ENCODE results near the gene BMP10.
"Not testable (repeated sequence)": the region's sequence is repeated elsewhere in the genome, so short reads cannot be mapped to it uniquely, and the experiment has no call there.

BMP10 gene

DNA sequence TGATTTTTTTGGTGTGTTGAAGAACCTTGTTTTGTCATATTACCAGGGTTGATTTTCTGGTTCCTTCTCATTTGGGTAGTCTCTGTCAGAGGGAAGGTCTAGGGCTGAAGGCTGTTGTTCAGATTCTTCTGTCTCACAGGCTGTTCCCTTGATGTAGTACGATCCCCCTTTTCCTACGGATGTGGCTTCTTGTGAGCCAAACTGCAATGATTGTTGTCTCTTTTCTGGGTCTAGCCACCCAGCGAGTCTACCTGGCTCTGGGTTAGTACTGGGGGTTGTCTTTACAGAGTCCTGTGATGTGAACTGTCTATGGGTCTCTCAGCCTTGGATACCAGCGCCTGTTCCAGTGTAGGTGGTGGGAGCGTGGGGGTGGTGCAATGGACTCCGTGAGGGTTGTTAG lies 24.8 kb upstream of the BMP10 start:
- DNase-seq (ENCODE audit: low read depth, low spot score), result not testable (repeated sequence)

- DNase-seq (ENCODE audit: low read depth, low spot score), result no peak
Measured at GRCh38 chr2:68889500-68889899, 18.3 kb upstream of the BMP10 start.

DNA sequence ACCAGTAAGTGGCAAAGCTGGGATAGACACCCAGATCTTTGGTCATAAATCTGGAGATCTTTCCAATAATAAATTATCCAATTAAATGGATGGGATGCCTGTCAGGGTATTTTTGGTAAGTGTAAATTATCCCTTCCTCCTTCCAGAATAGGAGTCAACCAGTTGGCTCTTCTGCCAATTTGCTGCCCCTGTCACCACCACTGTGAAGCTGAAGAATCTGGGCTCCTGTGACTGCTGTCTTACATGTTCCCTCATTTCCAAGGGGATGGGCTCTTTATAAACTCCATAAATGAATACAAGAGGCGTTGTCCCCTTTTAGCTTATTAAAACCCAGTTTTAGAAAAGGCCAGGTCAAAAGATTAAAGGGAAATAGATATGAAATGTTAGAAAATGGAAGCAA lies 17.8 kb upstream of the BMP10 start:
- DNase-seq (ENCODE audit: low read depth, low spot score), result no peak

DNA sequence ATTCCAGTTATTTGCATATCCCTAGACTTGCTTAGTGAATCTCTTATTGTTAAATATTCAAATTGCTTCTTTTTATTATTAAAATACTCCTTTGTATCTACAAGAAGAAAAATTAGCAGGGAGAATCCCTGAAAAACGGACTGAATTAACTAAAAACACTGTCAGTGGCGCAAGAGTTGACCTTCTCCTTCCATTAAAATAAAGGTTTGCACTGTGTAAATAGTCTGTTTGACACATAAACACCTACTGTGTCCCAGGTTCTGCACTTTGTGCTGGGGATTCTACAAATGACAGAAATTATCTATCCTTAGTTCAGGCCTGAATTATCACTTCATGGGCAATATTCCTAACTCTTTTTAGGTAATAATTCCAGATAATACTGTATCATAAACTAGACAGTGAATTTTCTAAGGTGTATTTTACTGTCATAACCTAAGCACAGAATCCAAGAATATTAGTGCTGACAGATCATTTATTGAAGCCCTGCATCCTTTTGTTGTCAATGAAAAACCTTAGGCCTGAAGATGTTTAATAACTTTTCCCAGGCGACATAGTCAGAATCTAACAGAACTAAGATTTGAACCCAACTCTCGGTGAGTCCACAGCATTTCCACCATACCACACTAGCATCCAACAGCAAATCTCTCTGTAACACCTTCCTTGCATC lies 17.0 kb upstream of the BMP10 start:
- DNase-seq (ENCODE audit: low read depth, low spot score), result no peak

DNA sequence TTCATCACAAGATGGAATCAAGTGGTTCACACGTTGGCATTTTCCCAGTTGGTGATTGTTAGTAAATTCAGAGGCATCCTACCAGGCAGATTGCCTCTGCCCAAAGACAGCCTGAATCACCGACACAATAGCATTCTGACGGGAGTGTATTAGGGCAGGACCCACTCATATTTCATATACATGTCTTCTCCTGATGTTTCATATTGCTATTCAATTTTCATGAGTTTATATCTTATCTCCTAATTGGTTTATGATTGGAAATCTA lies 14.5 kb upstream of the BMP10 start:
- DNase-seq (ENCODE audit: low read depth, low spot score), result no peak

GRCh38 chr2:68885074-68885810 lies 14.0 kb upstream of the BMP10 start:
- DNase-seq (ENCODE audit: low read depth, low spot score), result no peak

DNA sequence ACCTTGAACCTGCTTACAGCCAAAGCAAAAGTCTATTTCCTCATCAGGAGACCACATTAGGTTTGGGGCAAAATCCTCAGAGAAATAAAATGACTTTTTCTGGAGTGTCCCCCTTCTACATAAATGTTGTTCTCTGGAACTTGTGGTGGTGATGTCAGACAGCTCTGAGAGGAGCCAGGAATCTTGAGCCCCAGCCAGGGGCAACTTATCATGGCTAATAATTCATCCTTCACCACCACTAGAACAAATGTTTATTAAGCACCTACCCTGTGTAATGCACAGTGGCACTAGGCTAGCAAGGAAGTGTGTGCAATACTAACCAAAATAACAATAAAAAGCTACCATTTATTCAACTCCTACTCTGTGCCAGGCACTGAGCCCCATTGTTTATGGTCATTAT lies 9.0 kb upstream of the BMP10 start:
- DNase-seq (ENCODE audit: low read depth, low spot score), result no peak

- DNase-seq (ENCODE audit: low read depth, low spot score), result no peak
Measured at GRCh38 chr2:68879296-68879695, 8.1 kb upstream of the BMP10 start.

DNA sequence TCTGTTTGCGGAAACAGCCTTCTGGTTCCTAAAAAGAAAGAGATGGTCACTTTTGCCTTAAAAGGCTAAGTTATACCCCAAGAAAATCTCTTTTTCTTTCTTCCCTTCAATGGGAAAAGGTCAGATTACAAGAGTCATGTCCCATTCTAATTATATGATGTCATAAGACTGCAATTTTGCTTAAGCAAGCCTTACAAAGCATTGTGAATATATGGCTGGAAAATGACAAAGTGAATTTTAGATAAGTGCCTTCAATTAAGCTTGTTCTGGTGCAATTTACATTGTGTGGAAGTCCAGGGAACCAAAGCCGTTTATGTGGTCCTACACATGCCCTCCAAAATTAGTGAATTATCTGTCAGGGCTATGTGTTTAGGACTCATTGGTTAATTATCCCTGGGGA lies 7.6 kb upstream of the BMP10 start:
- DNase-seq (ENCODE audit: low read depth, low spot score), result no peak

DNA sequence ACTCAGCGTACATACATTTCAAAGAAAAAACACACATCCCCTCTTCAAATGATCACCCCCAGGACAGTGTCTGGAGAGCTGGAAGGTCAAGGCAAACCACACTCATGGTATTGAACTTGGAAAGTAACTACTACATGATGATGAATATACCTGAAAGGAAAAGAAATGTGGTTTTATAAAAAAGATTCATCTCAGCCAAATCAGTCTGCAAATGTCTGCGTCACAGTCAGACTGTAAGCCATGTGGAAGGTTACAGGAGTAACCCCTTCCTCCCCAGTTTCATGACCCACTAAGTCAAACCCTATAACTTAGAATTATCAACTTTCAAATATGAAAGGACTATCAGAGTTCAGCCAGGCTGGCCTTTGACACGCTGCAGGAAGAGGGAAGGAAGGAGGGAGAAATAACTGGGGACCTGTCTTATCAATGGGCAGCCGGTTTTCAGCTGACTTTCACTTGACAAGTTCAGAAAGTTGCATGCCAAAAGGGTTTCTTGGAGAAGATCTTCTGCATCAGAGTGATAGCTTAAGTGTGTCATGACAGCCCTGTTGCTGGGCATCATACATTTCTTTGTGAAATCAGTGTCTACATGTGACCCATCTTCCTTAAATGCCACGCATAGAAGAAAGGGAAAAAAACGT lies 7.0 kb upstream of the BMP10 start:
- DNase-seq (ENCODE audit: low read depth, low spot score), result no peak

DNA sequence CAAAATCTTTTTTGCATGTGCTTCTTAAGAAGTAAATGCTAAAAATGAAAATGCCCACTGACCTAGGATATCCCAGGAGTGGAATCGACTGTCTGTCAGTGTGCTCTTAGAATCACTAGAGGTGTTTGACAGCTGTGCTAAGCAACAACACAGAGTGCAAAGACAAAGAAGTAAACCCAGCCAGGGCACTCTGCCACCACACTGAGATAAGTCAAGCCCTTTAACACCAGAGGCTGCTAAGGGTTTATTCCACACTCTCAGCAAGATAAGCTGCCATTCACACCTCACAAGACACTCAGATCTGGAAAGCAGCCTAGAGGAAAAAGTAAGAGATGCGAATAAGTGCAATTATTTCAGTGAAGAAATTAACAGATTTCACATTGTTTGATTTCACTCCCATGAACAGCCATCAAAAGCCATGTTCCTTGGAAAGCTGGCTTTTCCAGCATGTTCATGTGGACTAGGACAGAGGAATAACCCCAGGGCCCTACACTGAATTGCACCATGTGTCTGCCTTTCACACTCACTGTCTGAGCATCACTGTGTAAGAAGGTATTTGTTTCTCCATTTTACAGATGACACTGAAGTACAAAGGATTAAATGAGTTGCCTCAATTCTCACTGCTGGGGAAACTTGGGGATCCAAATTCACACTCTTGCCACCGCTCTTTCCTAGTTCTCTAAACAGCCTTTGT lies 6.0 kb upstream of the BMP10 start:
- no peak for DNase-seq (ENCODE audit: low read depth, low spot score)

DNA sequence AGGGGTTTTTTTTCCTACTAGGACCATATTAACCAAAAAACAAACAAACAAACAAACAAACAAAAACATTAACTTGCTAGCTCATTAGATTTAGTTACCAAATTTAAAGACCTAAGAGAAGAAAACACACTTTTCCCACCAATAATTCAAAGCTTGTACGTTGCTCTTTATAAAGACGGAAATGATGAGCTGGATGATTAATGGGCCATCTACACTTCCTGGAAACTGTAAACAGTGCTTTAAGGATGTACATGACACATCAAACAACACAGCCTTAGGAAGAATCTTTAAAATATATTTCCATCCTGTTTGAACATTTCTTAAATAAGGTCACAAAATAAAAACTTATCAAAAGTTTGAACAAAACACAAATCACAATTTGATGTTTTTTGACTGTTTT lies 982 bp downstream of the BMP10 start:
- DNase-seq (ENCODE audit: low read depth, low spot score), result no peak

GRCh38 chr2:68865108-68865507 lies 6.1 kb downstream of the BMP10 start:
- no peak for DNase-seq (ENCODE audit: low read depth, low spot score)

DNA sequence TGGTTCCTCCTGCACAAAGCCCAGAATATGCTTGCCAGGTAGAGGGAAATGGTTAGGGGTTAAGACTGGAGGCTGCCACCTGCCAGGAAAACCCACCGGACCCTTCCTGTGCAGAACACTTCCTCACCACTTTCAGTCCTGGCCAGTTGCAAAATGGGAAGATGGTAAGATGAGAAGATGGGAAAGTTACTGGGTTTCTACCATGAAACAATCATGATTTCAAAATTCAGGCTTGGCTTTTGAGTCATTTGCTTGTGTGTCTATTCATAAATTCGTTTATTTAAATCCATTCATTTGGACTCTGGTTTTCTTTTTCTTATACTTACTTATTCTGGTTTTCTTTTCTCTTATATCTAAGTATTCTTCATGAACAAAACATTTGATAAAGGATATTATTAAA lies 7.2 kb downstream of the BMP10 start:
- no peak for DNase-seq (ENCODE audit: low read depth, low spot score)

DNA sequence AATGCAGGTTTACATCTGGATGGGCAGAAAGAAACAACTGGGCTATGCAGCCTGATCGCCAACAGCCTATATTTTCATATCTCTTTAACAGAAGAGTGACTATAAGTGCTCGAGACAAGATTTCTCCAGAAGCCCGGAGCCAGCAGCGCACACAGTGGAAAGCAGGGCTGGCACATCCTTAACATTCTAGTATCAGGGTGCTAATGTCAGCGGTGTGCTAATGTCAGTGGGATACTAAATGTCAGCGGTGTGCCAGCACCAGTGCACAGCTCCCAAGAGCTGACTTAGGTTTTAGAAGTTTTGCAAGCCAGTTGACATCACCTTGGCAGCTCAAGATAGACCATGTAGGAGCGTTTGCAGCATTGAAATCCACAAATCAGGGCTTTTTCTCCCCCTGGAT lies 8.3 kb downstream of the BMP10 start:
- no peak for DNase-seq (ENCODE audit: low read depth, low spot score)

GRCh38 chr2:68861330-68861729 lies 9.9 kb downstream of the BMP10 start:
- no peak for DNase-seq (ENCODE audit: low read depth, low spot score)

- DNase-seq (ENCODE audit: low read depth, low spot score), result no peak
Measured at GRCh38 chr2:68860111-68860510, 11.1 kb downstream of the BMP10 start.

GRCh38 chr2:68857855-68858456 lies 13.2 kb downstream of the BMP10 start:
- DNase-seq (ENCODE audit: low read depth, low spot score), result no peak

DNA sequence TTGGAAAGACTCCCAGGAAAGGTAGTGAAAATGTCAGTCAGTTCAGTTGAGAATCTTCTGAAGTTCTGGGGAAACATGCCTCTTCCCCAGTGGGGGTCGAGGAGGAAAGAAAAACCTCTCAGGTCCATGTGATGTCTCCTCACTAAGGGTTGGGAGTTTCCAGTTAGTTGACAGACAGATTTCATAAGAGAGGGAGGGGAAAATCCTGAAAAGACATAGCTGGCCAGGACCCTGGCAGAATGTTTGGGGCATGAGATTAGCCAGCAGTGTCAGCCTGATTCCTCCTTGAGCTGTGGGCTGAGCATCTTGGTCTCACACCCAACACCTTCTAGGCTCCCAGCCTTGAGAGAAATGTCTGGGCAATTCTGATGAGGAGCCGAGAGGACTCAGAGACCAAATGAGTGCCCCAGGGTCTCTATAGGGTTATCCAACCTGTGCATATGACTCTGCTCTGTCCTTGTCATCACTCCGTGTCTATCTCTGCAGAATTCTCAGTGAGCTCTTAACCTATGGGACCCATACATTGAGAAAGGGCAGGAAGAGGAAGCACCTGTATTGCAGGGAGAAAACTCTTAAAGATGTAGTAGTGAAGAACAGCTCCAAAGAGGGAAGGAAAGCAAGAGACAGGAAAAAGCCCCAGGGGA lies 13.9 kb downstream of the BMP10 start:
- DNase-seq (ENCODE audit: low read depth, low spot score), result no peak

DNA sequence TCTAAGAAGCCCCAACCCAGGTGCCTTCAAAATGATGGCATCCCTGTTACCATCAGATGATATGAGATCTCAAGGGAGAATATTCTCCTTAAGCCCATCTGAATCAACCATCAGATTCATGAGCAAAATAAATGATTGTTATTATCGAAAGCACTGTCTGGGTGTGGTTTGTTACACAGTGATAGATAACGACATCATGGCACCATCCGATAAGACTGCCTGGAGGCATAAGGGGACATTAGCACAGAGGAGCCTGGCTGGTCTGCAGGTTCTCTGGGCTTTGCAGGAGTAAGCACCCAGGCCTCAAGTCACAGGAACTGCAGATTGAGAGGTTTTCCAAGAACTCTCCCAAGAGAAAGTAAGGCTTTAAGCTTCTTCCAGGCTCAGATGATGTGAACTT lies 15.6 kb downstream of the BMP10 start:
- no peak for DNase-seq (ENCODE audit: low read depth, low spot score)

GRCh38 chr2:68854476-68854875 lies 16.7 kb downstream of the BMP10 start:
- DNase-seq (ENCODE audit: low read depth, low spot score), result no peak

DNA sequence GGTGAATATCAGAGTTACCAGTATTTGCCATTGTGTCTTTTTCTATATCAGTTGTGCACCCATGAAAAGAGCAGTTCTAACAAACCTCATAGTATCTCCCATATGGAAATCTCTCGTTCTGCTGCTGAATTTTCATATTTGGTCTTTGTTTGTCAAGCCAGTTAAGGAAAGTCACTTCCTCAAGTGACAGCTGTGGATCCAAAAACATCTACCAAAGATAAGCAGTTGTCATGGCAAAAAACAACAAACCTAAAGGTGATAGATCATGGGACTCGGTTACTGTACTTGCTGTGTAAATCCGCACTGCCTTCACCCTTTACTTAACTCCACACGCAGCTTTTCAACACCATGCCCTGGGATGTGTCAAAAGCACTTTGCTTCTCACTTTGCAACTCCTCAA lies 17.3 kb downstream of the BMP10 start:
- no peak for DNase-seq (ENCODE audit: low read depth, low spot score)

Data from activated naive CD8-positive, alpha-beta T cell treated with anti-CD3 and anti-CD28 coated beads, Interleukin-2, amount 50 U/mL, for 16 hours (primary cell).